WTC11 (cell line): Measurements from ENCODE around the gene CCT3. TPM values are rescaled to one million over a fixed set of nuclear protein-coding genes. Genes with fewer than 3 reads are reported as not detected.

ENCODE experiments used
- ATAC-seq: fragments of 200-7000 bp; cut with Tn5 transposase; 2 replicates; pipeline ENCODE4 v1.10.0; 2021; ENCODE audit warnings: mild to moderate bottlenecking, moderate library complexity
- CTCF ChIA-PET: fragments of 300-600 bp; sonication (Branson Sonifier 250); formaldehyde crosslinking; loops from one replicate; lab custom pipeline; 2021; ENCODE audit warnings: antibody characterized with exemption; lab: Charles Lee
- POLR2A ChIA-PET: fragments of 350-600 bp; sonication (Branson Sonifier 250); formaldehyde crosslinking; loops from one replicate; lab custom pipeline; 2021; ENCODE audit warnings: antibody characterized with exemption; lab: Charles Lee
- DNase-seq: peaks from one replicate; pipeline ENCODE4 v3.0.0; 2021; ENCODE audit warnings: low spot score
- H3K27ac Mint-ChIP-seq: 2 replicates; pipeline ENCODE4 v1.8.0; 2021; ENCODE audit warnings: mixed read lengths
- H3K27me3 Mint-ChIP-seq: 2 replicates; pipeline ENCODE4 v1.8.0; 2021; ENCODE audit warnings: low read depth, mild to moderate bottlenecking, moderate library complexity, mixed read lengths
- H3K36me3 Mint-ChIP-seq: 2 replicates; pipeline ENCODE4 v1.8.0; 2021; ENCODE audit warnings: mixed read lengths
- H3K4me1 Mint-ChIP-seq: 2 replicates; pipeline ENCODE4 v1.8.0; 2022; ENCODE audit warnings: mixed read lengths
- H3K4me3 Mint-ChIP-seq: 2 replicates; pipeline ENCODE4 v1.8.0; 2021; ENCODE audit warnings: mild to moderate bottlenecking, moderate library complexity, mixed read lengths
- H3K9me3 Mint-ChIP-seq: 2 replicates; pipeline ENCODE4 v1.8.0; 2021; ENCODE audit warnings: mixed read lengths
- ATF2 ChIP-seq: sonication (generic); formaldehyde crosslinking; IDR thresholded peaks from 2 replicates; pipeline ENCODE4 v1.8.1; 2022; ENCODE audit warnings: low read depth, missing genetic modification reagents, borderline replicate concordance
- E2F4 ChIP-seq: sonication (generic); formaldehyde crosslinking; IDR thresholded peaks from 2 replicates; pipeline ENCODE4 v1.8.1; 2022; ENCODE audit warnings: low read depth, mild to moderate bottlenecking, moderate library complexity, missing genetic modification reagents, borderline replicate concordance
- GRHL2 ChIP-seq: fragments of 250-450 bp; sonication (Bioruptor Pico); IDR thresholded peaks from 2 replicates; pipeline ENCODE4 v1.8.0; 2022; ENCODE audit warnings: mild to moderate bottlenecking, moderate library complexity; ENCODE audit not compliant: insufficient replicate concordance, severe bottlenecking
- GTF2I ChIP-seq: fragments of 250-450 bp; sonication (Bioruptor Pico); conservative IDR thresholded peaks from 2 replicates; pipeline ENCODE4 v1.4.0; 2021; ENCODE audit warnings: mild to moderate bottlenecking
- HMGXB4 ChIP-seq: sonication (generic); formaldehyde crosslinking; IDR thresholded peaks from 2 replicates; pipeline ENCODE4 v1.8.1; 2023; ENCODE audit warnings: mild to moderate bottlenecking, moderate library complexity, missing genetic modification reagents
- JAZF1 ChIP-seq: fragments of 250-450 bp; sonication (Bioruptor Pico); IDR thresholded peaks from 2 replicates; pipeline ENCODE4 v1.9.0; 2021; ENCODE audit warnings: moderate library complexity, mild to moderate bottlenecking, inconsistent platforms
- MAX ChIP-seq: sonication (generic); formaldehyde crosslinking; IDR thresholded peaks from 2 replicates; pipeline ENCODE4 v1.8.0; 2022; ENCODE audit warnings: mild to moderate bottlenecking, missing genetic modification reagents
- MLX ChIP-seq: sonication (generic); formaldehyde crosslinking; IDR thresholded peaks from 2 replicates; pipeline ENCODE4 v1.8.1; 2023; ENCODE audit warnings: mild to moderate bottlenecking, missing genetic modification reagents, moderate library complexity
- MXD4 ChIP-seq: fragments of 250-450 bp; sonication (Bioruptor Pico); IDR thresholded peaks from 2 replicates; pipeline ENCODE4 v1.8.0; 2021; ENCODE audit warnings: mild to moderate bottlenecking, moderate library complexity, borderline replicate concordance
- RELA ChIP-seq: sonication (generic); formaldehyde crosslinking; IDR thresholded peaks from 2 replicates; pipeline ENCODE4 v1.8.1; 2022; ENCODE audit warnings: missing genetic modification reagents, mild to moderate bottlenecking, borderline replicate concordance
- ZBTB43 ChIP-seq: sonication (generic); formaldehyde crosslinking; IDR thresholded peaks from 2 replicates; pipeline ENCODE4 v1.8.1; 2023; ENCODE audit warnings: mild to moderate bottlenecking, missing genetic modification reagents
- ZNF121 ChIP-seq: sonication (generic); formaldehyde crosslinking; IDR thresholded peaks from 2 replicates; pipeline ENCODE4 v1.8.0; 2023; ENCODE audit warnings: missing genetic modification reagents
- ZNF138 ChIP-seq: sonication (generic); formaldehyde crosslinking; conservative IDR thresholded peaks from 2 replicates; pipeline ENCODE4 v1.8.1; 2022; ENCODE audit warnings: mild to moderate bottlenecking, moderate library complexity, missing genetic modification reagents
- ZNF416 ChIP-seq: fragments of 250-450 bp; sonication (Bioruptor Pico); IDR thresholded peaks from 2 replicates; pipeline ENCODE4 v1.9.0; 2021; ENCODE audit warnings: mild to moderate bottlenecking, inconsistent platforms
- ZNF423 ChIP-seq: fragments of 250-450 bp; sonication (Bioruptor Pico); IDR thresholded peaks from 2 replicates; pipeline ENCODE4 v2.1.2; 2022; ENCODE audit warnings: mild to moderate bottlenecking, moderate library complexity
- ZNF425 ChIP-seq: fragments of 250-450 bp; sonication (Bioruptor Pico); conservative IDR thresholded peaks from 2 replicates; pipeline ENCODE4 v1.9.0; 2021; ENCODE audit warnings: mild to moderate bottlenecking
- total RNA-seq: library from RNA; stranded (reverse); gene quantifications from 3 replicates; pipeline ENCODE4 v1.2.3, GENCODE V29; 2021

Gene CCT3
- total RNA-seq, 1 experiment from 2014 or later, result 479 TPM

GRCh38 chr1:156268336-156268735 lies 69.8 kb downstream of the CCT3 start (continued):
- no peak for TF ChIP-seq MXD4
- TF ChIP-seq RELA (CRISPR knock-in tag), result no peak
- TF ChIP-seq ZNF416, result no peak
- no peak for TF ChIP-seq ATF2 (CRISPR knock-in tag)
- TF ChIP-seq, all 79 proteins: peak for 0

GRCh38 chr1:156266051-156266450 lies 72.0 kb downstream of the CCT3 start:
- DNase-seq, result no peak
- no peaks in the 10 kb centered on the region for H3K27me3 Mint-ChIP-seq
- H3K27ac Mint-ChIP-seq, result no peak overlapping the region; the same call in 1 of the 2 replicates
- ATAC-seq, result no peak
- TF ChIP-seq E2F4 (CRISPR knock-in tag), result no peak
- no peak for TF ChIP-seq GRHL2
- no peak for TF ChIP-seq ZNF425 (CRISPR knock-in tag)
- no peak for TF ChIP-seq ZNF138 (CRISPR knock-in tag)
- no peaks in the 10 kb centered on the region for H3K9me3 Mint-ChIP-seq
- POLR2A ChIA-PET, result no interaction called here
- no peaks in the 10 kb centered on the region for H3K4me1 Mint-ChIP-seq
- H3K36me3 Mint-ChIP-seq, result peaks cover 71% of the 10 kb centered on the region
- CTCF ChIA-PET, result no interaction called here
- H3K4me3 Mint-ChIP-seq, result no peak overlapping the region

- Mint-ChIP-seq H3K4me3 (no peak overlapping the region), H3K4me1 (no peaks in the 10 kb centered on the region), H3K27me3 (no peaks in the 10 kb centered on the region), H3K27ac (no peak overlapping the region), H3K36me3 (peaks cover 83% of the 10 kb centered on the region), H3K9me3 (no peaks in the 10 kb centered on the region)
- ChIA-PET CTCF (no interaction called here), POLR2A (no interaction called here)
- DNase-seq (no peak), ATAC-seq (no peak)
- no peak for TF ChIP-seq ZNF121 (CRISPR knock-in tag)
- no peak for TF ChIP-seq ZBTB43 (CRISPR knock-in tag)
- no peak for TF ChIP-seq HMGXB4 (CRISPR knock-in tag)
- no peak for TF ChIP-seq ZNF425 (CRISPR knock-in tag)
- no peak for TF ChIP-seq MAX (CRISPR knock-in tag)
- TF ChIP-seq MLX (CRISPR knock-in tag), result no peak
- no peak for TF ChIP-seq GTF2I
- no peak for TF ChIP-seq RELA (CRISPR knock-in tag)
- no peak for TF ChIP-seq ZNF423 (CRISPR knock-in tag)
- TF ChIP-seq JAZF1, result no peak
These were observed 74.8 kb downstream of the CCT3 start for GRCh38 chr1:156263288-156263655.
